Measurements from ENCODE around the gene ATP6V1F. TPM values are rescaled to one million over a fixed set of nuclear protein-coding genes. Genes with fewer than 3 reads are reported as not detected.

ATP6V1F gene
- total RNA-seq, 1 experiment from 2014 or later = 115 TPM

DNA sequence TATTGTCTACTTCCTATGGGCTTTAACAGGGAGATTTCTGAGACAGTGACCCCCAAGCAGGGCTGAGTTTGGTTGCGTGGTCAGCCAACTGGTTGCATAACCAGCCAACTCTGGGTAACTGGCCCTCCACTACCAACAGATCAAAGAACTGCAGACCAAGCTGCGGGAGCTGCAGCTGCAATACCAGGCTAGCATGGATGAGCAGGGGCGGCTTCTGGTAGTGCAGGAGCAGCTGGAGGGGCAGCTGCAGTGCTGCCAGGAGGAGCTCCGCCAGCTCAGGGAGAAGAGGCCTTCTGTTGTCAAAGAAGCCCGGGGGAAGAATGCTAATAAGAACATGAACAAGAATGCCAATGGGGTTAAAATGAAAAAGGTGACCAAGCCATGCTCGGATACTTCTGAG is 48.2 kb upstream of the ATP6V1F start:
- no peak overlapping the region for H2BK12ac ChIP-seq (ENCODE audit: insufficient read length, low read depth, low read length)
- Mint-ChIP-seq H3K4me1 (peaks cover 4 to 6% of the 10 kb centered on the region in 2 experiments; a peak in 3 of 4 replicates), H3K27ac (no peak overlapping the region), H3K9me3 (no peaks in the 10 kb centered on the region), H3K27me3 (ENCODE audit: low read depth) (no peaks in the 10 kb centered on the region), H3K4me3 (no peak overlapping the region), H3K36me3 (ENCODE audit: insufficient read depth in 1 of 3, low read depth in 3 of 3) (peaks cover 2 to 21% (median 4%) of the 10 kb centered on the region in 3 experiments; a peak in 5 of 7 replicates)
- H3K56ac ChIP-seq (ENCODE audit: insufficient read length, low read depth, low read length) = no peak overlapping the region
- H3T11ph ChIP-seq (ENCODE audit: low read length) = no peak overlapping the region
- TF ChIP-seq, protein P1, sequence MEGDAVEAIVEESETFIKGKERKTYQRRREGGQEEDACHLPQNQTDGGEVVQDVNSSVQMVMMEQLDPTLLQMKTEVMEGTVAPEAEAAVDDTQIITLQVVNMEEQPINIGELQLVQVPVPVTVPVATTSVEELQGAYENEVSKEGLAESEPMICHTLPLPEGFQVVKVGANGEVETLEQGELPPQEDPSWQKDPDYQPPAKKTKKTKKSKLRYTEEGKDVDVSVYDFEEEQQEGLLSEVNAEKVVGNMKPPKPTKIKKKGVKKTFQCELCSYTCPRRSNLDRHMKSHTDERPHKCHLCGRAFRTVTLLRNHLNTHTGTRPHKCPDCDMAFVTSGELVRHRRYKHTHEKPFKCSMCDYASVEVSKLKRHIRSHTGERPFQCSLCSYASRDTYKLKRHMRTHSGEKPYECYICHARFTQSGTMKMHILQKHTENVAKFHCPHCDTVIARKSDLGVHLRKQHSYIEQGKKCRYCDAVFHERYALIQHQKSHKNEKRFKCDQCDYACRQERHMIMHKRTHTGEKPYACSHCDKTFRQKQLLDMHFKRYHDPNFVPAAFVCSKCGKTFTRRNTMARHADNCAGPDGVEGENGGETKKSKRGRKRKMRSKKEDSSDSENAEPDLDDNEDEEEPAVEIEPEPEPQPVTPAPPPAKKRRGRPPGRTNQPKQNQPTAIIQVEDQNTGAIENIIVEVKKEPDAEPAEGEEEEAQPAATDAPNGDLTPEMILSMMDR (conservative IDR thresholded peaks at IDR 0.05) = no peak
- no peaks in the 10 kb centered on the region for H3K23me2 ChIP-seq (ENCODE audit: insufficient read length, low read depth, low read length, poor library complexity, severe bottlenecking)
- H2AFZ ChIP-seq (ENCODE audit: low read length) = no peak overlapping the region
- no peak overlapping the region for H2BK5ac ChIP-seq (ENCODE audit: insufficient read length, low read length)
- no peak overlapping the region for H2AK5ac ChIP-seq (ENCODE audit: insufficient read length, low read length)
- no peak overlapping the region for H2BK15ac ChIP-seq (ENCODE audit: low read depth, low read length)
- 0 out of 2 replicates have a peak, but pooled peaks cover 3% of the 10 kb centered on the region for H3K4me1 ChIP-seq (ENCODE audit: insufficient read depth, low read length)
- no peak overlapping the region for H3K4ac ChIP-seq (ENCODE audit: low read depth, low read length)
- no peak overlapping the region for H4K5ac ChIP-seq (ENCODE audit: insufficient read length, low read depth, low read length)
- H4K8ac ChIP-seq (replicated peaks; ENCODE audit: insufficient read length, low read depth, low read length) = no peak overlapping the region
- H4K20me1 ChIP-seq (ENCODE audit: control insufficient read depth, insufficient read depth, insufficient read length) = no peaks in the 10 kb centered on the region
- DNase-seq = no peak
- no peak overlapping the region for H3K23ac ChIP-seq (ENCODE audit: insufficient read length, low read depth, low read length)
- no peak overlapping the region for H2BK120ac ChIP-seq (ENCODE audit: low read depth, low read length, poor library complexity, severe bottlenecking)
- no peak overlapping the region for H3K14ac ChIP-seq (ENCODE audit: insufficient read depth, low read length)
- no peak overlapping the region for H3K9ac ChIP-seq (ENCODE audit: extremely low read depth, insufficient read length, low read length)
- whole genome bisulfite sequencing (ENCODE audit: extremely low coverage, insufficient read length, low lambda C conversion rate) = no CpG with 5 or more reads among the region's 6 CpGs
- no peak overlapping the region for H4K91ac ChIP-seq (ENCODE audit: insufficient read length, low read depth, low read length)
- no peak overlapping the region for H3K27ac ChIP-seq (ENCODE audit: insufficient read length, low read depth, low read length)
- no peak overlapping the region for H2BK20ac ChIP-seq (ENCODE audit: low read depth, low read length, poor library complexity, severe bottlenecking)
- no peak overlapping the region for H3K4me2 ChIP-seq (ENCODE audit: insufficient read depth, insufficient read length, low read length)
- H3K9me3 ChIP-seq (ENCODE audit: control insufficient read depth, low read depth, low read length) = no peaks in the 10 kb centered on the region
- no peaks in the 10 kb centered on the region for H3K27me3 ChIP-seq (ENCODE audit: insufficient read depth, low read length)
- no peaks in the 10 kb centered on the region for H3K79me1 ChIP-seq (ENCODE audit: insufficient read depth, low read depth, low read length, poor library complexity, severe bottlenecking)
- no peak overlapping the region for H3K18ac ChIP-seq (ENCODE audit: insufficient read length, low read depth, low read length)
- H3K79me2 ChIP-seq (ENCODE audit: insufficient read depth, low read length) = no peaks in the 10 kb centered on the region

Data from H9 (cell line).